ENCODE measurements around the gene BLVRA. TPM values are rescaled to one million over a fixed set of nuclear protein-coding genes. Genes with fewer than 3 reads are reported as not detected.
"Not testable (repeated sequence)": the region's sequence is repeated elsewhere in the genome, so short reads cannot be mapped to it uniquely, and the experiment has no call there.

BLVRA gene
- total and polyA plus RNA-seq, 11 donors: 32.6 to 68.3 (median 44.1) TPM

- DNase-seq (no peak), ATAC-seq (no peak)
- peaks cover 0 to 39% (median 0%) of the 10 kb centered on the region in 12 donors for H3K4me1 ChIP-seq
- H3K36me3 ChIP-seq: peaks cover 0 to 22% (median 13%) of the 10 kb centered on the region in 9 donors
- H3K27ac ChIP-seq: no peak overlapping the region
- intact Hi-C loops (cut with DNase I): no loop called here
- no peak overlapping the region for H3K4me3 ChIP-seq
- H3K27me3 ChIP-seq: no peaks in the 10 kb centered on the region
- TF ChIP-seq CTCF (IDR thresholded peaks at IDR 0.05) (no peak), POLR2A (IDR thresholded peaks at IDR 0.05) (no peak)
- WGBS, 4 donors: 91 to 95% (median 94%) methylated on average over 5 of the region's 5 CpGs
- H3K9me3 ChIP-seq: no peaks in the 10 kb centered on the region
Observed at GRCh38 chr7:43769281-43769680, 10.8 kb downstream of the BLVRA start.

GRCh38 chr7:43769791-43770465 is 11.4 kb downstream of the BLVRA start:
- Histone ChIP-seq H3K4me1 (peaks cover 0 to 33% (median 0%) of the 10 kb centered on the region in 12 donors), H3K4me3 (no peak overlapping the region), H3K27ac (no peak overlapping the region), H3K36me3 (peaks cover 0 to 22% (median 13%) of the 10 kb centered on the region in 9 donors), H3K27me3 (no peaks in the 10 kb centered on the region), H3K9me3 (no peaks in the 10 kb centered on the region)
- ATAC-seq (no peak), DNase-seq (no peak)
- no peak for TF ChIP-seq CTCF (IDR thresholded peaks at IDR 0.05)
- no peak for TF ChIP-seq POLR2A (IDR thresholded peaks at IDR 0.05)
- WGBS, 4 donors: 83 to 92% (median 87%) methylated on average over 10 of the region's 10 CpGs
- intact Hi-C loops (cut with DNase I): no loop called here

GRCh38 chr7:43771128-43771527 is 12.6 kb downstream of the BLVRA start:
- peaks cover 0 to 21% (median 0%) of the 10 kb centered on the region in 12 donors for H3K4me1 ChIP-seq
- no peaks in the 10 kb centered on the region for H3K9me3 ChIP-seq
- ATAC-seq (no peak), DNase-seq (no peak)
- 47 to 59% (median 54%) methylated on average over 3 of the region's 3 CpGs for WGBS, 4 donors
- H3K27ac ChIP-seq: no peak overlapping the region
- no peaks in the 10 kb centered on the region for H3K27me3 ChIP-seq
- TF ChIP-seq CTCF (IDR thresholded peaks at IDR 0.05) (no peak), POLR2A (IDR thresholded peaks at IDR 0.05) (no peak)
- H3K4me3 ChIP-seq: no peak overlapping the region
- intact Hi-C loops (cut with DNase I): no loop called here
- H3K36me3 ChIP-seq: peaks cover 0 to 22% (median 13%) of the 10 kb centered on the region in 9 donors

- 76 to 83% (median 80%) methylated on average over 3 of the region's 3 CpGs for WGBS, 4 donors
- peak in 1 of 4 donors; percentile 15 for ATAC-seq
- Histone ChIP-seq H3K4me3 (no peak overlapping the region), H3K27ac (no peak overlapping the region), H3K27me3 (no peaks in the 10 kb centered on the region), H3K9me3 (no peaks in the 10 kb centered on the region), H3K4me1 (peaks cover 0 to 16% (median 0%) of the 10 kb centered on the region in 12 donors), H3K36me3 (peaks cover 0 to 22% (median 13%) of the 10 kb centered on the region in 9 donors)
- TF ChIP-seq CTCF (IDR thresholded peaks at IDR 0.05) (no peak), POLR2A (IDR thresholded peaks at IDR 0.05) (no peak)
- DNase-seq: no peak
- intact Hi-C loops (cut with DNase I): no loop called here
Observed at GRCh38 chr7:43771573-43771972, 13.1 kb downstream of the BLVRA start.

- WGBS, 4 donors: 90 to 97% (median 94%) methylated on average over 4 to 6 of the region's 6 CpGs
- H3K9me3 ChIP-seq; H3K27me3 ChIP-seq; intact Hi-C loops (cut with DNase I); H3K27ac ChIP-seq; DNase-seq; H3K4me3 ChIP-seq; ATAC-seq; H3K4me1 ChIP-seq: not testable (repeated sequence)
- H3K36me3 ChIP-seq: peaks cover 0 to 22% (median 13%) of the 10 kb centered on the region in 9 donors
Observed at GRCh38 chr7:43773268-43773667, 14.8 kb downstream of the BLVRA start.

GRCh38 chr7:43775255-43775654 is 16.8 kb downstream of the BLVRA start:
- 96 to 100% (median 97%) methylated on average over 2 of the region's 2 CpGs for WGBS, 4 donors
- H3K9me3 ChIP-seq; DNase-seq; H3K27me3 ChIP-seq; intact Hi-C loops (cut with DNase I); ATAC-seq; H3K4me1 ChIP-seq; H3K27ac ChIP-seq; H3K4me3 ChIP-seq: not testable (repeated sequence)
- H3K36me3 ChIP-seq: peaks cover 0 to 26% (median 16%) of the 10 kb centered on the region in 9 donors
